GM10266 (cell line): ENCODE results near the gene SSH2.
"Not testable (repeated sequence)": the region's sequence is repeated elsewhere in the genome, so short reads cannot be mapped to it uniquely, and the experiment has no call there.

Experiments used
- DNase-seq: peaks from one replicate; pipeline ENCODE4 v3.0.0; 2012; ENCODE audit errors: extremely low spot score
- CTCF ChIP-seq: IDR thresholded peaks from 2 replicates; pipeline ENCODE4 v1.5.1; 2012; ENCODE audit warnings: mild to moderate bottlenecking, low read depth; ENCODE audit not compliant: control insufficient read depth, insufficient read depth; ENCODE audit errors: missing control alignments

SSH2 gene

GRCh38 chr17:29945281-29945680 is 15.3 kb upstream of the SSH2 start:
- no peak for TF ChIP-seq CTCF
- no peak for DNase-seq

GRCh38 chr17:29941334-29941733 is 11.3 kb upstream of the SSH2 start, which contains the start of gene EFCAB5:
Gene EFCAB5 (plus strand): TSS chr17:29941634. CDS start chr17:29941797, 163 bp downstream.
- no peak for DNase-seq

GRCh38 chr17:29936724-29937123 is 6.7 kb upstream of the SSH2 start:
- TF ChIP-seq CTCF, result no peak
- no peak for DNase-seq

More at GRCh38 chr17:29941334-29941733, 11.3 kb upstream of the SSH2 start, which contains the start of gene EFCAB5:
- no peak for TF ChIP-seq CTCF

- DNase-seq, result not testable (repeated sequence)
Measured at GRCh38 chr17:29935909-29936308, 5.9 kb upstream of the SSH2 start.

- TF ChIP-seq CTCF, result no peak
- no peak for DNase-seq
Measured at GRCh38 chr17:29933379-29933778, 3.4 kb upstream of the SSH2 start.

- peak; percentile 82 for TF ChIP-seq CTCF
- peak; percentile 65 for DNase-seq
Measured at GRCh38 chr17:29931231-29931932, 1.4 kb upstream of the SSH2 start.

- DNase-seq, result no peak
- TF ChIP-seq CTCF, result no peak
Measured at GRCh38 chr17:29930409-29931010, 482 bp upstream of the SSH2 start.
